ENCODE data around the gene ADCY7. TPM values are rescaled to one million over a fixed set of nuclear protein-coding genes. Genes with fewer than 3 reads are reported as not detected.

ADCY7 gene
- total RNA-seq, 1 experiment from 2014 or later = 4.0 TPM

DNA sequence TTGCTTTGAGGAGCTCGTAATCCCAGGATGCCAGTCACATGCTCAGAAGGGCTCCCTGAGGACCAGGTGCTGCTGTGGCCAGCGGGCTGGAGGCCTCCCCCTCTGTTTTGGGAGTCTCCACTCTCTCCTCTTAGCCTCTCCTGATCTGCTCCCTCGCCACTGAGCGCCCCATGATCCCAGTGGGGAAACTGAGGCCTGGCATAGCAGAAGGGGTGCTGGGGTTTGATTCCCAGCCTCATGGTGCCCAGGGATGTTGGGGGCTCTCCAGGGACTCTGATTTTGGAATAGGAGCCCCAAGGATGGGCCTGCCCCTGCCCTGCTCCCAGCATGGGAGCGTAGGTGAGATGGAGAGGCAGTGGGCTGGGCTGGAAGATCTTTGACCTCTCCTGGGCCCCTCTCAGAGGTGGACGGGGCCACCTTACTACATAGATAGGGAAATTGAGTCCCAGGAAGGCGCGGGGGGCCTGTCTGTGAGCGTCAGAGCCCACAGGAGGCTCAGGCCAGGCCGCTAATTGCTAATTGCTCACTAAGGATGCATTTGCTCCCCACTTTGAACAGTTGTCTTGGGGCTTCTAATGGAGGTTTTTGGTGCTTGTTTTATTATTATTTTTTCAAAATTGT is 525 bp upstream of the ADCY7 start:
- Histone ChIP-seq H3K4me2 (ENCODE audit: insufficient read depth, insufficient read length, low read length) (no peak overlapping the region), H3K27ac (ENCODE audit: insufficient read length, low read depth, low read length) (no peak overlapping the region)

More for the DNA sequence above, 525 bp upstream of the ADCY7 start:
- Histone ChIP-seq H3K9me3 (ENCODE audit: control insufficient read depth, low read depth, low read length) (no peaks in the 10 kb centered on the region), H3K56ac (ENCODE audit: insufficient read length, low read depth, low read length) (no peak overlapping the region), H4K20me1 (ENCODE audit: control insufficient read depth, insufficient read depth, insufficient read length) (no peaks in the 10 kb centered on the region), H3K4ac (ENCODE audit: low read depth, low read length) (no peak overlapping the region), H2BK12ac (ENCODE audit: insufficient read length, low read depth, low read length) (no peak overlapping the region), H2BK5ac (ENCODE audit: insufficient read length, low read length) (no peak overlapping the region), H3K23me2 (ENCODE audit: insufficient read length, low read depth, low read length, poor library complexity, severe bottlenecking) (no peaks in the 10 kb centered on the region), H3T11ph (ENCODE audit: low read length) (no peak overlapping the region), H4K5ac (ENCODE audit: insufficient read length, low read depth, low read length) (no peak overlapping the region), H2BK20ac (ENCODE audit: low read depth, low read length, poor library complexity, severe bottlenecking) (no peak overlapping the region), H3K27me3 (ENCODE audit: insufficient read depth, low read length) (no peaks in the 10 kb centered on the region), H2BK120ac (ENCODE audit: low read depth, low read length, poor library complexity, severe bottlenecking) (no peak overlapping the region), H4K8ac (replicated peaks; ENCODE audit: insufficient read length, low read depth, low read length) (no peak overlapping the region), H3K9ac (ENCODE audit: extremely low read depth, insufficient read length, low read length) (no peak overlapping the region), H3K18ac (ENCODE audit: insufficient read length, low read depth, low read length) (no peak overlapping the region), H3K4me1 (ENCODE audit: insufficient read depth, low read length) (peaks cover 2% of the 10 kb centered on the region; the same call in 1 of the 2 replicates), H2AK5ac (ENCODE audit: insufficient read length, low read length) (no peak overlapping the region), H4K91ac (ENCODE audit: insufficient read length, low read depth, low read length) (no peak overlapping the region), H3K79me2 (ENCODE audit: insufficient read depth, low read length) (no peaks in the 10 kb centered on the region), H2AFZ (ENCODE audit: low read length) (no peak overlapping the region), H3K14ac (ENCODE audit: insufficient read depth, low read length) (no peak overlapping the region), H3K79me1 (ENCODE audit: insufficient read depth, low read depth, low read length, poor library complexity, severe bottlenecking) (no peaks in the 10 kb centered on the region), H2BK15ac (ENCODE audit: low read depth, low read length) (no peak overlapping the region), H3K23ac (ENCODE audit: insufficient read length, low read depth, low read length) (no peak overlapping the region)
- TF ChIP-seq, protein P1, sequence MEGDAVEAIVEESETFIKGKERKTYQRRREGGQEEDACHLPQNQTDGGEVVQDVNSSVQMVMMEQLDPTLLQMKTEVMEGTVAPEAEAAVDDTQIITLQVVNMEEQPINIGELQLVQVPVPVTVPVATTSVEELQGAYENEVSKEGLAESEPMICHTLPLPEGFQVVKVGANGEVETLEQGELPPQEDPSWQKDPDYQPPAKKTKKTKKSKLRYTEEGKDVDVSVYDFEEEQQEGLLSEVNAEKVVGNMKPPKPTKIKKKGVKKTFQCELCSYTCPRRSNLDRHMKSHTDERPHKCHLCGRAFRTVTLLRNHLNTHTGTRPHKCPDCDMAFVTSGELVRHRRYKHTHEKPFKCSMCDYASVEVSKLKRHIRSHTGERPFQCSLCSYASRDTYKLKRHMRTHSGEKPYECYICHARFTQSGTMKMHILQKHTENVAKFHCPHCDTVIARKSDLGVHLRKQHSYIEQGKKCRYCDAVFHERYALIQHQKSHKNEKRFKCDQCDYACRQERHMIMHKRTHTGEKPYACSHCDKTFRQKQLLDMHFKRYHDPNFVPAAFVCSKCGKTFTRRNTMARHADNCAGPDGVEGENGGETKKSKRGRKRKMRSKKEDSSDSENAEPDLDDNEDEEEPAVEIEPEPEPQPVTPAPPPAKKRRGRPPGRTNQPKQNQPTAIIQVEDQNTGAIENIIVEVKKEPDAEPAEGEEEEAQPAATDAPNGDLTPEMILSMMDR (conservative IDR thresholded peaks at IDR 0.05) = no peak
- Mint-ChIP-seq H3K9me3 (no peaks in the 10 kb centered on the region), H3K4me1 (peaks cover 6 to 28% of the 10 kb centered on the region in 2 experiments; a peak in 3 of 4 replicates), H3K36me3 (ENCODE audit: insufficient read depth in 1 of 3, low read depth in 3 of 3) (no peaks in the 10 kb centered on the region), H3K27ac (no peak overlapping the region), H3K4me3 (no peak overlapping the region), H3K27me3 (ENCODE audit: low read depth) (peaks cover 3% of the 10 kb centered on the region; the same call in 1 of the 2 replicates)
- no CpG with 5 or more reads among the region's 10 CpGs for WGBS (ENCODE audit: extremely low coverage, insufficient read length, low lambda C conversion rate)
- no peak for DNase-seq

Data from H9 (cell line).